IMR-90 (cell line): ENCODE data around the gene LRRC3C. TPM values are rescaled to one million over a fixed set of nuclear protein-coding genes. Genes with fewer than 3 reads are reported as not detected.

ENCODE experiments used
- ATAC-seq: fragments of 200-7000 bp; cut with Tn5 transposase; 2 replicates; pipeline ENCODE4 v1.9.1; 2020; ENCODE audit warnings: low read depth, mild to moderate bottlenecking, moderate library complexity
- BruUV-seq: library from RNA; stranded (reverse); fragments of 400-500 nt; replicated peaks from 2 replicates; lab custom pipeline; 2021; lab: Mats Ljungman, UMichigan
- CTCF ChIA-PET: fragments of 300-600 bp; formaldehyde crosslinking; extraction: SDS; loops from one replicate; lab custom pipeline; 2021; ENCODE audit warnings: antibody characterized with exemption; lab: Yijun Ruan, JAX
- POLR2A ChIA-PET: fragments of 300-600 bp; sonication (Branson Sonifier 250); formaldehyde crosslinking; loops from one replicate; lab custom pipeline; 2022; ENCODE audit warnings: antibody characterized with exemption; ENCODE audit not compliant: unreplicated experiment; lab: Charles Lee
- DNase-seq: peaks from one replicate; pipeline ENCODE4 v3.0.0; 2013
- H2AFZ ChIP-seq: replicated peaks from 2 replicates; pipeline ENCODE3; 2013; ENCODE audit warnings: low read length, mild to moderate bottlenecking; ENCODE audit not compliant: poor library complexity
- H2AK5ac ChIP-seq: 2 replicates; pipeline ENCODE4 v1.6.1; 2013; ENCODE audit warnings: low read depth, low read length, inconsistent platforms
- H2AK9ac ChIP-seq: replicated peaks from 2 replicates; pipeline ENCODE3; 2013; ENCODE audit warnings: mild to moderate bottlenecking, low read depth, low read length, moderate library complexity; ENCODE audit not compliant: poor library complexity
- H2BK120ac ChIP-seq: 2 replicates; pipeline ENCODE4 v1.6.1; 2013; ENCODE audit warnings: low read depth, low read length, inconsistent platforms
- H2BK15ac ChIP-seq: 3 replicates; pipeline ENCODE4 v1.6.1; 2013; ENCODE audit warnings: low read depth, low read length, inconsistent platforms
- H2BK20ac ChIP-seq: 2 replicates; pipeline ENCODE4 v1.6.1; 2013; ENCODE audit warnings: low read depth, mild to moderate bottlenecking, inconsistent platforms, low read length, moderate library complexity
- H2BK5ac ChIP-seq: 2 replicates; pipeline ENCODE4 v1.6.1; 2013; ENCODE audit warnings: mild to moderate bottlenecking, low read depth, low read length, inconsistent platforms; ENCODE audit not compliant: poor library complexity, severe bottlenecking
- H3K14ac ChIP-seq: replicated peaks from 2 replicates; pipeline ENCODE4 v1.6.1; 2013; ENCODE audit warnings: low read depth, low read length, inconsistent platforms
- H3K18ac ChIP-seq: 2 replicates; pipeline ENCODE4 v1.6.1; 2013; ENCODE audit warnings: low read depth, low read length, control low read depth
- H3K23ac ChIP-seq: 2 replicates; pipeline ENCODE4 v1.6.1; 2013; ENCODE audit warnings: low read depth, low read length, inconsistent platforms
- H3K27ac ChIP-seq: 2 replicates; pipeline ENCODE4 v1.5.1; 2013; ENCODE audit warnings: mild to moderate bottlenecking, control low read depth, low read length; ENCODE audit not compliant: insufficient read depth
- H3K27me3 ChIP-seq: 2 replicates; pipeline ENCODE4 v1.6.1; 2013; ENCODE audit warnings: low read length; ENCODE audit not compliant: control insufficient read depth, insufficient read depth
- H3K36me3 ChIP-seq: 2 replicates; pipeline ENCODE4 v1.6.1; 2013; ENCODE audit warnings: low read length, mixed read lengths; ENCODE audit not compliant: control insufficient read depth, insufficient read depth
- H3K4ac ChIP-seq: 2 replicates; pipeline ENCODE4 v1.6.1; 2013; ENCODE audit warnings: low read depth, low read length, inconsistent platforms
- H3K4me1 ChIP-seq: 2 replicates; pipeline ENCODE4 v1.6.1; 2013; ENCODE audit warnings: low read length, mixed read lengths; ENCODE audit not compliant: control insufficient read depth, insufficient read depth
- H3K4me2 ChIP-seq: 2 replicates; pipeline ENCODE4 v1.6.1; 2013; ENCODE audit warnings: low read depth, mild to moderate bottlenecking, control low read depth, low read length, moderate library complexity
- H3K4me3 ChIP-seq: 2 replicates; pipeline ENCODE4 v1.5.1; 2013; ENCODE audit warnings: low read depth, mild to moderate bottlenecking, control low read depth, low read length, moderate library complexity; ENCODE audit not compliant: insufficient read depth
- H3K56ac ChIP-seq: 2 replicates; pipeline ENCODE4 v1.6.1; 2013; ENCODE audit warnings: low read length, inconsistent platforms; ENCODE audit not compliant: insufficient read depth; ENCODE audit errors: extremely low read depth
- H3K79me1 ChIP-seq, 2 experiments: 2 replicates each; pipeline ENCODE4 v1.6.1; 2013; ENCODE audit warnings: low read length in 2 of 2, inconsistent platforms in 1 of 2, low read depth in 1 of 2
- H3K9ac ChIP-seq: 2 replicates; pipeline ENCODE4 v1.6.1; 2013; ENCODE audit warnings: low read depth, low read length, control low read depth
- H3K9me1 ChIP-seq: 2 replicates; pipeline ENCODE4 v1.6.1; 2013; ENCODE audit warnings: low read length, inconsistent platforms; ENCODE audit not compliant: insufficient read depth
- H3K9me3 ChIP-seq: 2 replicates; pipeline ENCODE4 v1.6.1; 2013; ENCODE audit warnings: low read length; ENCODE audit not compliant: control insufficient read depth, insufficient read depth
- H4K20me1 ChIP-seq: 2 replicates; pipeline ENCODE4 v1.6.1; 2013; ENCODE audit warnings: low read length, inconsistent platforms; ENCODE audit not compliant: insufficient read depth
- H4K5ac ChIP-seq: 2 replicates; pipeline ENCODE4 v1.6.1; 2013; ENCODE audit warnings: mild to moderate bottlenecking, low read depth, low read length, control low read depth
- H4K8ac ChIP-seq, 2 experiments: 2 replicates each; pipeline ENCODE4 v1.6.1; 2013; ENCODE audit warnings: low read depth in 2 of 2, low read length in 2 of 2, control low read depth in 1 of 2, inconsistent platforms in 1 of 2
- H4K91ac ChIP-seq: 2 replicates; pipeline ENCODE4 v1.6.1; 2013; ENCODE audit warnings: low read depth, low read length, inconsistent platforms; ENCODE audit not compliant: insufficient read depth
- BHLHE40 ChIP-seq: fragments of 150-350 bp; IDR thresholded peaks from 2 replicates; pipeline ENCODE4 v1.6.1; 2016; ENCODE audit warnings: mild to moderate bottlenecking, low read depth, low read length
- CEBPB ChIP-seq: IDR thresholded peaks from 2 replicates; pipeline ENCODE4 v1.6.1; 2012; ENCODE audit warnings: low read depth, low read length, improper control_type of control experiment
- CHD1 ChIP-seq: IDR thresholded peaks from 2 replicates; pipeline ENCODE4 v1.6.1; 2012; ENCODE audit warnings: low read depth, low read length, improper control_type of control experiment
- ELK1 ChIP-seq: fragments of 150-350 bp; IDR thresholded peaks from 2 replicates; pipeline ENCODE4 v1.6.1; 2016; ENCODE audit warnings: low read depth, mild to moderate bottlenecking, low read length, moderate library complexity, borderline replicate concordance
- FOS ChIP-seq: fragments of 150-350 bp; IDR thresholded peaks from 2 replicates; pipeline ENCODE4 v1.6.1; 2016; ENCODE audit warnings: low read depth, low read length
- MAFK ChIP-seq: IDR thresholded peaks from 2 replicates; pipeline ENCODE4 v1.6.1; 2012; ENCODE audit warnings: low read depth, low read length, improper control_type of control experiment
- MAZ ChIP-seq: IDR thresholded peaks from 2 replicates; pipeline ENCODE4 v1.6.1; 2012; ENCODE audit warnings: low read depth, mild to moderate bottlenecking, low read length, improper control_type of control experiment, moderate library complexity, borderline replicate concordance
- MXI1 ChIP-seq: IDR thresholded peaks from 2 replicates; pipeline ENCODE4 v1.6.1; 2012; ENCODE audit warnings: low read depth, mild to moderate bottlenecking, low read length, moderate library complexity, borderline replicate concordance
- NFE2L2 ChIP-seq: fragments of 150-350 bp; IDR thresholded peaks from 2 replicates; pipeline ENCODE4 v1.6.1; 2016; ENCODE audit warnings: low read depth, mild to moderate bottlenecking, low read length
- POLR2A ChIP-seq: IDR thresholded peaks from 2 replicates; pipeline ENCODE4 v1.6.1; 2012; ENCODE audit warnings: mild to moderate bottlenecking, low read depth, low read length
- RAD21 ChIP-seq: IDR thresholded peaks from 2 replicates; pipeline ENCODE4 v1.6.1; 2012; ENCODE audit warnings: low read length, improper control_type of control experiment
- RCOR1 ChIP-seq: IDR thresholded peaks from 2 replicates; pipeline ENCODE4 v1.6.1; 2012; ENCODE audit warnings: mild to moderate bottlenecking, low read length, improper control_type of control experiment; ENCODE audit not compliant: insufficient replicate concordance
- RFX5 ChIP-seq: IDR thresholded peaks from 2 replicates; pipeline ENCODE4 v1.8.0; 2012; ENCODE audit warnings: low read depth, mild to moderate bottlenecking, low read length, moderate library complexity
- SMC3 ChIP-seq: fragments of 150-350 bp; IDR thresholded peaks from 2 replicates; pipeline ENCODE4 v1.6.1; 2016; ENCODE audit warnings: low read depth, mild to moderate bottlenecking, antibody characterized with exemption, low read length, moderate library complexity
- WGBS, 2 experiments: methylation state at CpG; one replicate each; pipeline versions ENCODE4 v1.1.5 to v1.1.7; 2013; ENCODE audit warnings: missing lambda C conversion rate in 2 of 2; ENCODE audit not compliant: insufficient read length in 1 of 2; ENCODE audit errors: extremely low coverage in 2 of 2; 5-methylcytosine and 5-hydroxymethylcytosine counted together
- dilution Hi-C: fragments of 300-500 bp; cut with HindIII; formaldehyde crosslinking; loops from one replicate; pipeline ENCODE4 v1.14.3; 2018; ENCODE audit warnings: low sequenced_read_pairs; ENCODE audit not compliant: unreplicated experiment
- in situ Hi-C: fragments of 300-500 bp; cut with MboI; formaldehyde crosslinking; loops from 3 replicates; pipeline ENCODE4 v1.14.3; 2019; ENCODE audit warnings: low sequenced_read_pairs, inconsistent platforms, mixed read lengths
- intact Hi-C: fragments of 100-400 bp; cut with micrococcal nuclease; formaldehyde crosslinking; loops from 2 replicates; pipeline ENCODE4 v1.10.0; 2022
- polyA plus RNA-seq, 3 experiments: library from polyadenylated mRNA; depleted of rRNA; stranded (reverse); fragments of >200 nt; gene quantifications; 2 replicates each; pipeline ENCODE4 v1.2.3, GENCODE V29; 2012; ENCODE audit warnings: low replicate concordance in 1 of 3
- total RNA-seq: library from RNA; depleted of rRNA; stranded (reverse); fragments of >200 nt; gene quantifications from 2 replicates; pipeline ENCODE4 v1.2.3, GENCODE V29; 2012
- TF ChIP-seq, protein P1 (sequence below): fragments of 150-350 bp; IDR thresholded peaks from 2 replicates; pipeline ENCODE4 v1.6.1; 2017; ENCODE audit warnings: mild to moderate bottlenecking, antibody characterized with exemption, low read length, low read depth
- TF ChIP-seq, protein P2 (sequence below): conservative IDR thresholded peaks from 2 replicates; pipeline ENCODE4 v1.5.1; 2012; ENCODE audit warnings: mild to moderate bottlenecking, low read depth, low read length, improper control_type of control experiment

Gene LRRC3C
- total and polyA plus RNA-seq, 2 of the 4 experiments (the other 2 are of a cell fraction): not detected

DNA sequence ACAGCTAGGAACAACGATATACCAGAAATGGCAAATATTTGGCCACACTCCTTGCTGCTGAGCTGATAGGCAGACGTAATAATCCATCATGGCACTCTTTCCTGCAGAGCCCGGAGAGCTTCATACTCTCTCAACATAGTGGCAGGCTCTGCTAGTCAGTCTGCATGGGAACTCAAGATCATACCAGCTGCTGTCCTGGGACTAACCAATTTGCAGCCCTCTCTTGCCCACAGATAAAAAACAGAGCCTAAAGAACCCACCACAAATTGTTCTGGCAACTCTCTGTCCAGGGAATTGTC is 22.6 kb upstream of the LRRC3C start:
- POLR2A ChIA-PET: no interaction called here
- Histone ChIP-seq H3K23ac (no peak overlapping the region), H4K20me1 (no peaks in the 10 kb centered on the region), H2BK5ac (no peak overlapping the region), H2BK20ac (no peak overlapping the region), H4K91ac (no peak overlapping the region), H3K18ac (no peak overlapping the region), H3K36me3 (peaks cover 4% of the 10 kb centered on the region), H3K9me3 (no peaks in the 10 kb centered on the region), H3K27ac (no peak overlapping the region), H4K8ac (no peak overlapping the region), H3K4me1 (no peaks in the 10 kb centered on the region), H2BK15ac (no peak overlapping the region), H3K56ac (no peak overlapping the region), H2AK9ac (no peak overlapping the region), H3K14ac (no peak overlapping the region), H3K4ac (no peak overlapping the region), H3K9me1 (no peaks in the 10 kb centered on the region), H2AK5ac (no peak overlapping the region), H3K27me3 (no peaks in the 10 kb centered on the region), H4K5ac (no peak overlapping the region), H2BK120ac (no peak overlapping the region), H3K4me3 (no peak overlapping the region), H2AFZ (no peak overlapping the region), H3K79me1 (no peaks in the 10 kb centered on the region), H3K4me2 (no peak overlapping the region), H3K9ac (no peak overlapping the region)
- dilution Hi-C loops (no loop called here), in situ Hi-C loops (no loop called here), intact Hi-C loops (no loop called here)
- DNase-seq: no peak
- ATAC-seq: no peak
- TF ChIP-seq FOS: no peak
- no peak for TF ChIP-seq MXI1
- TF ChIP-seq BHLHE40: no peak
- TF ChIP-seq CEBPB: no peak
- no peak for TF ChIP-seq RAD21
- TF ChIP-seq ELK1: no peak
- TF ChIP-seq RFX5: no peak
- no peak for TF ChIP-seq SMC3
- TF ChIP-seq RCOR1: no peak
- TF ChIP-seq, protein P1, sequence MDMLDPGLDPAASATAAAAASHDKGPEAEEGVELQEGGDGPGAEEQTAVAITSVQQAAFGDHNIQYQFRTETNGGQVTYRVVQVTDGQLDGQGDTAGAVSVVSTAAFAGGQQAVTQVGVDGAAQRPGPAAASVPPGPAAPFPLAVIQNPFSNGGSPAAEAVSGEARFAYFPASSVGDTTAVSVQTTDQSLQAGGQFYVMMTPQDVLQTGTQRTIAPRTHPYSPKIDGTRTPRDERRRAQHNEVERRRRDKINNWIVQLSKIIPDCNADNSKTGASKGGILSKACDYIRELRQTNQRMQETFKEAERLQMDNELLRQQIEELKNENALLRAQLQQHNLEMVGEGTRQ: no peak
- TF ChIP-seq MAFK: no peak
- TF ChIP-seq NFE2L2: no peak
- TF ChIP-seq POLR2A: no peak
- no peak for TF ChIP-seq CHD1
- TF ChIP-seq MAZ: no peak
- TF ChIP-seq, protein P2, sequence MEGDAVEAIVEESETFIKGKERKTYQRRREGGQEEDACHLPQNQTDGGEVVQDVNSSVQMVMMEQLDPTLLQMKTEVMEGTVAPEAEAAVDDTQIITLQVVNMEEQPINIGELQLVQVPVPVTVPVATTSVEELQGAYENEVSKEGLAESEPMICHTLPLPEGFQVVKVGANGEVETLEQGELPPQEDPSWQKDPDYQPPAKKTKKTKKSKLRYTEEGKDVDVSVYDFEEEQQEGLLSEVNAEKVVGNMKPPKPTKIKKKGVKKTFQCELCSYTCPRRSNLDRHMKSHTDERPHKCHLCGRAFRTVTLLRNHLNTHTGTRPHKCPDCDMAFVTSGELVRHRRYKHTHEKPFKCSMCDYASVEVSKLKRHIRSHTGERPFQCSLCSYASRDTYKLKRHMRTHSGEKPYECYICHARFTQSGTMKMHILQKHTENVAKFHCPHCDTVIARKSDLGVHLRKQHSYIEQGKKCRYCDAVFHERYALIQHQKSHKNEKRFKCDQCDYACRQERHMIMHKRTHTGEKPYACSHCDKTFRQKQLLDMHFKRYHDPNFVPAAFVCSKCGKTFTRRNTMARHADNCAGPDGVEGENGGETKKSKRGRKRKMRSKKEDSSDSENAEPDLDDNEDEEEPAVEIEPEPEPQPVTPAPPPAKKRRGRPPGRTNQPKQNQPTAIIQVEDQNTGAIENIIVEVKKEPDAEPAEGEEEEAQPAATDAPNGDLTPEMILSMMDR: no peak
- BruUV-seq: no TSS peak
- WGBS, 2 experiments: 25% methylated on average over 1 of the region's 3 CpGs; no CpG with 5 or more reads in 1 of the 2 experiments
- CTCF ChIA-PET: no interaction called here
